ENCODE data around the gene MCM6.
"Not testable (repeated sequence)": the region's sequence is repeated elsewhere in the genome, so short reads cannot be mapped to it uniquely, and the experiment has no call there.

Gene MCM6

GRCh38 chr2:135821190-135821589 is 55.1 kb downstream of the MCM6 start:
- Histone ChIP-seq H3K9me3 (ENCODE audit: control insufficient read depth, insufficient read depth, low read depth, low read length) (peaks cover 11% of the 10 kb centered on the region; the same call in 1 of the 2 replicates), H3K27ac (ENCODE audit: low read depth, low read length) (no peak overlapping the region), H3K4me3 (ENCODE audit: low read depth, low read length) (no peak overlapping the region), H3K27me3 (ENCODE audit: control insufficient read depth, insufficient read depth, low read length) (no peaks in the 10 kb centered on the region), H3K4me1 (ENCODE audit: control insufficient read depth, insufficient read depth, low read length) (no peaks in the 10 kb centered on the region), H3K9ac (ENCODE audit: low read length) (no peak overlapping the region), H3K36me3 (ENCODE audit: control insufficient read depth, insufficient read depth, low read length) (no peaks in the 10 kb centered on the region)

- no peak overlapping the region for H3K4me3 ChIP-seq (ENCODE audit: low read depth, low read length)
- H3K27me3 ChIP-seq (ENCODE audit: control insufficient read depth, insufficient read depth, low read length), result no peaks in the 10 kb centered on the region
- peaks cover 11% of the 10 kb centered on the region; the same call in 1 of the 2 replicates for H3K9me3 ChIP-seq (ENCODE audit: control insufficient read depth, insufficient read depth, low read depth, low read length)
- H3K4me1 ChIP-seq (ENCODE audit: control insufficient read depth, insufficient read depth, low read length), result no peaks in the 10 kb centered on the region
- H3K27ac ChIP-seq (ENCODE audit: low read depth, low read length), result no peak overlapping the region
- H3K36me3 ChIP-seq (ENCODE audit: control insufficient read depth, insufficient read depth, low read length), result no peaks in the 10 kb centered on the region
- no peak overlapping the region for H3K9ac ChIP-seq (ENCODE audit: low read length)
Measured at GRCh38 chr2:135820003-135820618, 56.1 kb downstream of the MCM6 start.

- no peak overlapping the region for H3K9ac ChIP-seq (ENCODE audit: low read length)
- H3K27ac ChIP-seq (ENCODE audit: low read depth, low read length), result no peak overlapping the region
- H3K9me3 ChIP-seq (ENCODE audit: control insufficient read depth, insufficient read depth, low read depth, low read length), result peaks cover 11% of the 10 kb centered on the region; the same call in 1 of the 2 replicates
- no peaks in the 10 kb centered on the region for H3K4me1 ChIP-seq (ENCODE audit: control insufficient read depth, insufficient read depth, low read length)
- no peak overlapping the region for H3K4me3 ChIP-seq (ENCODE audit: low read depth, low read length)
- H3K27me3 ChIP-seq (ENCODE audit: control insufficient read depth, insufficient read depth, low read length), result no peaks in the 10 kb centered on the region
- no peaks in the 10 kb centered on the region for H3K36me3 ChIP-seq (ENCODE audit: control insufficient read depth, insufficient read depth, low read length)
Measured at GRCh38 chr2:135818937-135819610, 57.2 kb downstream of the MCM6 start.

- Histone ChIP-seq H3K9ac (ENCODE audit: low read length) (no peak overlapping the region), H3K4me1 (ENCODE audit: control insufficient read depth, insufficient read depth, low read length) (no peaks in the 10 kb centered on the region), H3K4me3 (ENCODE audit: low read depth, low read length) (no peak overlapping the region), H3K9me3 (ENCODE audit: control insufficient read depth, insufficient read depth, low read depth, low read length) (peaks cover 4% of the 10 kb centered on the region; the same call in 1 of the 2 replicates), H3K36me3 (ENCODE audit: control insufficient read depth, insufficient read depth, low read length) (no peaks in the 10 kb centered on the region), H3K27me3 (ENCODE audit: control insufficient read depth, insufficient read depth, low read length) (no peaks in the 10 kb centered on the region), H3K27ac (ENCODE audit: low read depth, low read length) (no peak overlapping the region)
Measured at GRCh38 chr2:135817951-135818350, 58.3 kb downstream of the MCM6 start.

- Histone ChIP-seq H3K9me3 (ENCODE audit: control insufficient read depth, insufficient read depth, low read depth, low read length) (no peaks in the 10 kb centered on the region), H3K4me3 (ENCODE audit: low read depth, low read length) (no peak overlapping the region), H3K36me3 (ENCODE audit: control insufficient read depth, insufficient read depth, low read length) (no peaks in the 10 kb centered on the region), H3K27me3 (ENCODE audit: control insufficient read depth, insufficient read depth, low read length) (no peaks in the 10 kb centered on the region), H3K9ac (ENCODE audit: low read length) (no peak overlapping the region), H3K4me1 (ENCODE audit: control insufficient read depth, insufficient read depth, low read length) (no peaks in the 10 kb centered on the region), H3K27ac (ENCODE audit: low read depth, low read length) (no peak overlapping the region)
Measured at GRCh38 chr2:135817466-135817865, 58.8 kb downstream of the MCM6 start.

- Histone ChIP-seq H3K27me3 (ENCODE audit: control insufficient read depth, insufficient read depth, low read length) (no peaks in the 10 kb centered on the region), H3K36me3 (ENCODE audit: control insufficient read depth, insufficient read depth, low read length) (no peaks in the 10 kb centered on the region), H3K4me3 (ENCODE audit: low read depth, low read length) (no peak overlapping the region), H3K4me1 (ENCODE audit: control insufficient read depth, insufficient read depth, low read length) (no peaks in the 10 kb centered on the region), H3K9me3 (ENCODE audit: control insufficient read depth, insufficient read depth, low read depth, low read length) (no peaks in the 10 kb centered on the region), H3K9ac (ENCODE audit: low read length) (no peak overlapping the region), H3K27ac (ENCODE audit: low read depth, low read length) (no peak overlapping the region)
Measured at GRCh38 chr2:135815269-135815668, 61.0 kb downstream of the MCM6 start.

- no peaks in the 10 kb centered on the region for H3K36me3 ChIP-seq (ENCODE audit: control insufficient read depth, insufficient read depth, low read length)
- no peaks in the 10 kb centered on the region for H3K4me1 ChIP-seq (ENCODE audit: control insufficient read depth, insufficient read depth, low read length)
- H3K9me3 ChIP-seq (ENCODE audit: control insufficient read depth, insufficient read depth, low read depth, low read length), result no peaks in the 10 kb centered on the region
- no peak overlapping the region for H3K9ac ChIP-seq (ENCODE audit: low read length)
- H3K4me3 ChIP-seq (ENCODE audit: low read depth, low read length), result no peak overlapping the region
- H3K27ac ChIP-seq (ENCODE audit: low read depth, low read length), result no peak overlapping the region
- no peaks in the 10 kb centered on the region for H3K27me3 ChIP-seq (ENCODE audit: control insufficient read depth, insufficient read depth, low read length)
Measured at GRCh38 chr2:135812907-135813511, 63.2 kb downstream of the MCM6 start.

- not testable (repeated sequence) for H3K27ac ChIP-seq (ENCODE audit: low read depth, low read length); H3K4me1 ChIP-seq (ENCODE audit: control insufficient read depth, insufficient read depth, low read length); H3K9me3 ChIP-seq (ENCODE audit: control insufficient read depth, insufficient read depth, low read depth, low read length); H3K9ac ChIP-seq (ENCODE audit: low read length); H3K27me3 ChIP-seq (ENCODE audit: control insufficient read depth, insufficient read depth, low read length); H3K36me3 ChIP-seq (ENCODE audit: control insufficient read depth, insufficient read depth, low read length); H3K4me3 ChIP-seq (ENCODE audit: low read depth, low read length)
Measured at GRCh38 chr2:135807874-135808273, 68.4 kb downstream of the MCM6 start.

GRCh38 chr2:135803278-135803677 is 73.0 kb downstream of the MCM6 start:
- Histone ChIP-seq H3K9ac (ENCODE audit: low read length) (no peak overlapping the region), H3K4me3 (ENCODE audit: low read depth, low read length) (no peak overlapping the region), H3K4me1 (ENCODE audit: control insufficient read depth, insufficient read depth, low read length) (no peaks in the 10 kb centered on the region), H3K27ac (ENCODE audit: low read depth, low read length) (no peak overlapping the region), H3K36me3 (ENCODE audit: control insufficient read depth, insufficient read depth, low read length) (no peaks in the 10 kb centered on the region), H3K9me3 (ENCODE audit: control insufficient read depth, insufficient read depth, low read depth, low read length) (peaks cover 29% of the 10 kb centered on the region), H3K27me3 (ENCODE audit: control insufficient read depth, insufficient read depth, low read length) (no peaks in the 10 kb centered on the region)

- Histone ChIP-seq H3K9ac (ENCODE audit: low read length) (no peak overlapping the region), H3K27me3 (ENCODE audit: control insufficient read depth, insufficient read depth, low read length) (no peaks in the 10 kb centered on the region), H3K4me3 (ENCODE audit: low read depth, low read length) (no peak overlapping the region), H3K4me1 (ENCODE audit: control insufficient read depth, insufficient read depth, low read length) (no peaks in the 10 kb centered on the region), H3K27ac (ENCODE audit: low read depth, low read length) (no peak overlapping the region), H3K36me3 (ENCODE audit: control insufficient read depth, insufficient read depth, low read length) (no peaks in the 10 kb centered on the region), H3K9me3 (ENCODE audit: control insufficient read depth, insufficient read depth, low read depth, low read length) (peaks cover 29% of the 10 kb centered on the region)
Measured at GRCh38 chr2:135802350-135802749, 73.9 kb downstream of the MCM6 start.

All from HUES6 (cell line).